ENCODE data around the gene TERT.
A peak's percentile ranks its signal among the peaks of the same experiment; 100 is the strongest.
"Not testable (repeated sequence)": the region's sequence is repeated elsewhere in the genome, so short reads cannot be mapped to it uniquely, and the experiment has no call there.

The TERT gene

DNA sequence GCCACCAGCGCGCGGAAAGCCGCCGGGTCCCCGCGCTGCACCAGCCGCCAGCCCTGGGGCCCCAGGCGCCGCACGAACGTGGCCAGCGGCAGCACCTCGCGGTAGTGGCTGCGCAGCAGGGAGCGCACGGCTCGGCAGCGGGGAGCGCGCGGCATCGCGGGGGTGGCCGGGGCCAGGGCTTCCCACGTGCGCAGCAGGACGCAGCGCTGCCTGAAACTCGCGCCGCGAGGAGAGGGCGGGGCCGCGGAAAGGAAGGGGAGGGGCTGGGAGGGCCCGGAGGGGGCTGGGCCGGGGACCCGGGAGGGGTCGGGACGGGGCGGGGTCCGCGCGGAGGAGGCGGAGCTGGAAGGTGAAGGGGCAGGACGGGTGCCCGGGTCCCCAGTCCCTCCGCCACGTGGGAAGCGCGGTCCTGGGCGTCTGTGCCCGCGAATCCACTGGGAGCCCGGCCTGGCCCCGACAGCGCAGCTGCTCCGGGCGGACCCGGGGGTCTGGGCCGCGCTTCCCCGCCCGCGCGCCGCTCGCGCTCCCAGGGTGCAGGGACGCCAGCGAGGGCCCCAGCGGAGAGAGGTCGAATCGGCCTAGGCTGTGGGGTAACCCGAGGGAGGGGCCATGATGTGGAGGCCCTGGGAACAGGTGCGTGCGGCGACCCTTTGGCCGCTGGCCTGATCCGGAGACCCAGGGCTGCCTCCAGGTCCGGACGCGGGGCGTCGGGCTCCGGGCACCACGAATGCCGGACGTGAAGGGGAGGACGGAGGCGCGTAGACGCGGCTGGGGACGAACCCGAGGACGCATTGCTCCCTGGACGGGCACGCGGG, at the start of gene TERT:
Gene TERT (minus strand): TSS at position 234 of the 815 bp plus-strand sequence. CDS start 79 bp downstream, at position 155.
- H3K27me3 ChIP-seq, result peaks cover 0 to 81% (median 0%) of the 10 kb centered on the region in 11 experiments; a peak in 10 of 22 replicates
- H3K27ac ChIP-seq, result peak within 1 kb of the TSS in 8 of 11 experiments; percentile 32 to 77 (median 69); a peak in 14 of 22 replicates
- peak within 1 kb of the TSS; percentile 46 to 71 (median 66) for H3K4me3 ChIP-seq
- H3K9me3 ChIP-seq (replicated peaks in 1 of 11), result peaks cover 0 to 10% (median 0%) of the 10 kb centered on the region in 11 experiments; a peak in 3 of 22 replicates
- H3K36me3 ChIP-seq, result peaks cover 0 to 25% (median 0%) of the 10 kb centered on the region in 11 experiments; a peak in 6 of 22 replicates
- no peak for TF ChIP-seq Cebpa-rat (IDR thresholded peaks at IDR 0.05)
- peak within 1 kb of the TSS; percentile 97 to 100 (median 100) for H3K4me2 ChIP-seq
- peak within 1 kb of the TSS in 8 of 11 experiments; percentile 63 to 83 (median 75); a peak in 16 of 22 replicates for H3K9ac ChIP-seq
- peaks cover 31 to 83% (median 80%) of the 10 kb centered on the region in 10 experiments for H3K4me1 ChIP-seq
- peaks cover 0 to 54% (median 29%) of the 10 kb centered on the region in 11 experiments; a peak in 17 of 22 replicates for H4K20me1 ChIP-seq

DNA sequence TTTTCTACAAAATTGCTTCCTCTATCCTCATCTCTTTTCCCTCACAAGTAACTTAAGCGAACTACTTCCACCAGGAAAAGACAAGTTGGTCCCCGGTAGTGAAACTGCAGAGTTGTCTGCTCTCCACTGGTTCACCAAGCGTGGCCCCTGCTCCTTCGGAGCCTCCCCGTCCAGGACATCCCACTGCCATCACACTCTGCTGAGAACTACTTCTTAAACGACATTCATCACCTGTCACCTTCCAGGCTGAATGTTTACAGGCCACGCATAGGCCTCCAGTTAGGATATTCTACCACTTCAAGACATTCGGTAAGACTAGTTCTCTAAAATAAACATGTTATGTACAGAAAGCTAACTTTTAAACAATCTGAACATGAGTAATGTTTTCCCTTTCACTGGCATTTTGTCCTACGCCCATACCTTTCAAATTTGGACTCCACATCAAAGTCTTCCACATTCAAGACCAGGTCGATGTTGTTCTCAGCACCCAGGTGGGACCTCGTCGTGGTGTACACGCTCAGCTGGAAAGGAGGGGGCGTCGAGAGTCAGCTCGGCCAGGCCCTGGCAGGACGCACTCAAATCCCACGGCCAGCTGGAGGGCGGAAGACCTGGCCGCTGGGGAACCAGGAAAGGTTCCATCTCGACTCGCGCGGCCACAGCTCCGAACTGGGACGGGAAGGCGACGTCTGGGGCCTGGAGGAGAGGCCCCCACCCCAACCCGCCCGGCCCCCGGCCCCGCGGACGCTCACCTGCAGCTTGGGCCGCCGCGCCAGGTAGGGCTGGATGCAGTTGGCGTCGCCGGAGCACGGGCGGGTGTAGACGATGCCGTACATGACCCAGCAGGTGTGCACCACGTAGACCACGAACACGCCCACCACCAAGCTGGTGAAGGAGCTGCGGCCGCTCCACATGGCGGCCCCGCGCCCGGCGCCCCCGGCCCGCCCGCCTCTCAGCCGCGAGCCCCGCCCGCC, 49.3 kb upstream of the TERT start:
- peak overlapping the region; percentile 77 to 88 (median 85); a peak in 21 of 22 replicates for H3K27ac ChIP-seq
- peaks cover 34 to 45% (median 42%) of the 10 kb centered on the region in 11 experiments for H3K36me3 ChIP-seq
- H3K27me3 ChIP-seq, result no peaks in the 10 kb centered on the region
- H3K4me2 ChIP-seq, result peak overlapping the region; percentile 89 to 99 (median 98)
- H3K9ac ChIP-seq, result peak overlapping the region; percentile 85 to 96 (median 89)
- H3K4me1 ChIP-seq, result peaks cover 37 to 67% (median 58%) of the 10 kb centered on the region in 10 experiments
- TF ChIP-seq Cebpa-rat (IDR thresholded peaks at IDR 0.05), result no peak
- peaks cover 11 to 53% (median 48%) of the 10 kb centered on the region in 11 experiments; a peak in 21 of 22 replicates for H4K20me1 ChIP-seq
- peak overlapping the region; percentile 71 to 95 (median 84) for H3K4me3 ChIP-seq
- H3K9me3 ChIP-seq (replicated peaks in 1 of 11), result no peaks in the 10 kb centered on the region

DNA sequence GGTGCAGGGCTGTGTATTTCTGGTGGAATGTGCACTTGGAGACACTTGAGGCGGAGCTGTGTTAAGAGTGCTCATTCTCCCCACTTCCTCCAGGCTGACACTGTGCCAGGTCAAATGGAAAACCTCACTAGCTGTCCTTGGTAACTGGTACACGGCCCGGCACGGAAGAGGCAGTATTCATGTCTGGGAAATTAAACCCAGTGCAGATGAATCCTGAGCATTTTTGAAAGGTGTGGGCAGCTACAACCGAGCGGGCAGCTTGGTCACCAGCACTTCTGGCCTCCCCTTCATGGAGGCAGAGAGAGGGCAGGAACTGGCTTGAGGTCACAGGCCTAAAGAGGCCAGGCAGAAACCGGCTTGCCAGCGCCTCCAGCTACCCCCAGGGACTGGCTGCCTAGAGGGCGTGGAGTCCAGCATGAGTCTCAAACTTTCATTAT, 48.5 kb upstream of the TERT start:
- Histone ChIP-seq H3K36me3 (peaks cover 43 to 54% (median 50%) of the 10 kb centered on the region in 11 experiments), H3K4me1 (peaks cover 37 to 65% (median 56%) of the 10 kb centered on the region in 10 experiments), H3K9me3 (replicated peaks in 1 of 11) (no peaks in the 10 kb centered on the region), H3K4me3 (peak overlapping the region; percentile 71 to 95 (median 84)), H3K27ac (peak overlapping the region in 1 of 11 experiments; percentile 86; a peak in 1 of 22 replicates), H3K27me3 (no peaks in the 10 kb centered on the region), H4K20me1 (peaks cover 19 to 62% (median 57%) of the 10 kb centered on the region in 11 experiments; a peak in 21 of 22 replicates), H3K4me2 (peak overlapping the region; percentile 89 to 99 (median 98)), H3K9ac (peak overlapping the region; percentile 85 to 96 (median 89); a peak in 20 of 22 replicates)
- TF ChIP-seq Cebpa-rat (IDR thresholded peaks at IDR 0.05), result no peak

DNA sequence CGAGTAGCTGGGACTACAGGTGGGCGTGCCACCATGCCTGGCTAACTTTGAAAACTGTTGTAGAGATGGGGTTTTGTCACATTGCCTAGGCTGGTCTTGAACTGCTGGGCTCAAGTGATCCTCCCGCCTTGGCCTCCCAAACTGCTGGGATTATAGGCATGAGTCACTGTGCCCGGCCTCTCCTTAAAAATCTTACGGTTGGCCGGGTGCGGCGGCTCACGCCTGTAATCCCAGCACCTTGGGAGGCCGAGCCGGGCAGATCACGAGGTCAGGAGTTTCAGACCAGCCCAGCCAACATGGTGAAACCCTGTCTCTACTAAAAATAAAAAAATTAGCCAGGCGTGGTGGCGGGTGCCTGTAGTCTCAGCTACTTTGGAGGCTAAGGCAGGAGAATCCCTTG, 47.8 kb upstream of the TERT start:
- not testable (repeated sequence) for H3K27ac ChIP-seq; H3K9me3 ChIP-seq (replicated peaks in 1 of 11); H3K27me3 ChIP-seq
- peaks cover 25 to 69% (median 63%) of the 10 kb centered on the region in 11 experiments; a peak in 21 of 22 replicates for H4K20me1 ChIP-seq
- H3K4me3 ChIP-seq, result peak overlapping the region in 7 of 10 experiments; percentile 71 to 89 (median 82); a peak in 6 of 20 replicates
- peak overlapping the region in 9 of 11 experiments; percentile 85 to 96 (median 89); a peak in 10 of 22 replicates for H3K9ac ChIP-seq
- H3K4me1 ChIP-seq, result peaks cover 35 to 65% (median 56%) of the 10 kb centered on the region in 10 experiments
- H3K4me2 ChIP-seq, result peak overlapping the region in 10 of 11 experiments; percentile 89 to 99 (median 98); a peak in 20 of 22 replicates
- peaks cover 49 to 60% (median 57%) of the 10 kb centered on the region in 11 experiments for H3K36me3 ChIP-seq

DNA sequence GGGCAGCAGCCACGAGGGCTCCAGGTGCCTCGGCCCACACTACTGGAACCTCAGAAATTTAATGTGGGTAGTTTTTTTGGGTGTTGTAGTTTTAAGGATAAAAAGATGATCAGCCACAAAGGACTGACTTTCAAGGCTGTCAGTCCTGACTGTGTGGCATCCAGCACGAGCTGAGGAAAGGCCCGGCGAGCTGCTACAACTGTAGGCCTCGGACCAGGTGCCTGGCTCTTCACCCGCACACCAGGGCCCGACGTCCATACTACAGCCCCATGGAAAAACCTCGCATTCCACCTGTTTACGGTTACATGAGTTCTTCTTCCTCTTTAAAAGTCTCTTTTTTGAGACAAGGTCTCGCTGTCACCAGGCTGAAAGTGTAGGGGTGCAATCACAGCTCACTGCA, 47.4 kb upstream of the TERT start:
- Histone ChIP-seq H3K4me2 (peak overlapping the region in 5 of 11 experiments; percentile 89 to 99 (median 96); a peak in 2 of 22 replicates), H3K9ac (peak overlapping the region in 3 of 11 experiments; percentile 85 to 93 (median 87); a peak in 2 of 22 replicates), H3K4me3 (no peak overlapping the region)

GRCh38 chr5:1341863-1342262, 47.0 kb upstream of the TERT start:
- TF ChIP-seq Cebpa-rat (IDR thresholded peaks at IDR 0.05), result no peak
- Histone ChIP-seq H3K36me3 (peaks cover 58 to 69% (median 65%) of the 10 kb centered on the region in 11 experiments), H3K9ac (0 out of 22 replicates have a peak overlapping the region, but pooled peaks of 1 of the 11 experiments have one; percentile 93)

More for the DNA sequence above, 47.4 kb upstream of the TERT start:
- TF ChIP-seq Cebpa-rat (IDR thresholded peaks at IDR 0.05), result no peak
- Histone ChIP-seq H3K9me3 (replicated peaks in 1 of 11) (no peaks in the 10 kb centered on the region), H3K27ac (no peak overlapping the region), H3K36me3 (peaks cover 54 to 65% (median 61%) of the 10 kb centered on the region in 11 experiments), H4K20me1 (peaks cover 30 to 73% (median 68%) of the 10 kb centered on the region in 11 experiments; a peak in 21 of 22 replicates), H3K27me3 (no peaks in the 10 kb centered on the region), H3K4me1 (peaks cover 30 to 65% (median 56%) of the 10 kb centered on the region in 10 experiments)

GRCh38 chr5:1339818-1340210, 44.9 kb upstream of the TERT start:
- H3K4me2 ChIP-seq; H3K27ac ChIP-seq; H3K4me3 ChIP-seq; H3K27me3 ChIP-seq; H3K9ac ChIP-seq; H3K9me3 ChIP-seq (replicated peaks in 1 of 11): not testable (repeated sequence)
- Histone ChIP-seq H3K36me3 (peaks cover 78 to 89% (median 86%) of the 10 kb centered on the region in 11 experiments), H4K20me1 (peaks cover 54 to 97% (median 92%) of the 10 kb centered on the region in 11 experiments; a peak in 21 of 22 replicates), H3K4me1 (peaks cover 16 to 71% (median 53%) of the 10 kb centered on the region in 10 experiments)

More at GRCh38 chr5:1341863-1342262, 47.0 kb upstream of the TERT start:
- no peaks in the 10 kb centered on the region for H3K9me3 ChIP-seq (replicated peaks in 1 of 11)
- H4K20me1 ChIP-seq, result peaks cover 34 to 77% (median 72%) of the 10 kb centered on the region in 11 experiments; a peak in 21 of 22 replicates
- no peak overlapping the region for H3K27ac ChIP-seq
- H3K4me2 ChIP-seq, result no peak overlapping the region
- H3K27me3 ChIP-seq, result no peaks in the 10 kb centered on the region
- H3K4me1 ChIP-seq, result peaks cover 27 to 65% (median 56%) of the 10 kb centered on the region in 10 experiments
- H3K4me3 ChIP-seq, result no peak overlapping the region

- not testable (repeated sequence) for H3K27me3 ChIP-seq; H3K27ac ChIP-seq; H3K9me3 ChIP-seq (replicated peaks in 1 of 11); H3K4me3 ChIP-seq; H3K9ac ChIP-seq
- H3K4me1 ChIP-seq, result peaks cover 16 to 71% (median 53%) of the 10 kb centered on the region in 10 experiments
- H3K36me3 ChIP-seq, result peaks cover 84 to 95% (median 91%) of the 10 kb centered on the region in 11 experiments
- H3K4me2 ChIP-seq, result 0 out of 22 replicates have a peak overlapping the region, but pooled peaks of 2 of the 11 experiments have one; percentile 14 to 30
- peaks cover 60 to 100% (median 98%) of the 10 kb centered on the region in 11 experiments; a peak in 21 of 22 replicates for H4K20me1 ChIP-seq
Observed at GRCh38 chr5:1339139-1339817, 44.4 kb upstream of the TERT start.
